Adrenal gland (tissue), 12 donors: Measurements from ENCODE around the gene ALDH16A1. TPM values are rescaled to one million over a fixed set of nuclear protein-coding genes. Genes with fewer than 3 reads are reported as not detected.
A peak's percentile ranks its signal among the peaks of the same experiment; 100 is the strongest.

ENCODE experiments used
- DNase-seq, 7 donors: peaks; one replicate each; pipeline ENCODE4 v3.0.0-alpha.2; 2019 to 2020
- H3K27ac ChIP-seq, 5 donors: fragments of 200-600 bp; sonication (generic) in 4 of 5; 1 replicate in 3 of 5; 2 replicates in 2 of 5; pipeline versions ENCODE4 v1.5.1 to v1.8.0; 2016 to 2020; ENCODE audit warnings: mild to moderate bottlenecking in 1 of 5
- H3K27me3 ChIP-seq: fragments of 200-600 bp; 2 replicates; pipeline ENCODE4 v1.8.0; 2021
- H3K36me3 ChIP-seq, 2 donors: fragments of 200-600 bp; replicated peaks in 1 of 2; 1 replicate in 1 of 2; 2 replicates in 1 of 2; pipeline versions ENCODE4 v1.5.1 to v1.8.0; 2018 to 2022
- H3K4me1 ChIP-seq, 2 donors: fragments of 200-600 bp; replicated peaks in 1 of 2; 1 replicate in 1 of 2; 2 replicates in 1 of 2; pipeline versions ENCODE4 v1.5.1 to v1.8.0; 2018 to 2021
- H3K4me3 ChIP-seq, 4 donors: fragments of 200-600 bp; sonication (generic) in 3 of 4; one replicate each; pipeline ENCODE4 v1.5.1; 2016 to 2018
- H3K9me3 ChIP-seq, 3 donors: fragments of 200-600 bp; sonication (generic) in 1 of 3; replicated peaks in 1 of 3; 1 replicate in 2 of 3; 2 replicates in 1 of 3; pipeline versions ENCODE4 v1.5.1 to v1.8.0; 2016 to 2021
- POLR2A ChIP-seq, 2 donors: fragments of 450-650 bp; IDR thresholded peaks; one replicate each; pipeline ENCODE4 v1.6.1; 2017; ENCODE audit warnings: antibody characterized with exemption in 2 of 2, mild to moderate bottlenecking in 2 of 2, moderate library complexity in 1 of 2
- WGBS, 4 donors: extraction: QIAGEN DNeasy Blood & Tissue Kit in 2 of 4; methylation state at CpG; one replicate each; pipeline versions ENCODE4 v1.1.5 to v1.1.7; 2013 to 2017; 5-methylcytosine and 5-hydroxymethylcytosine counted together
- intact Hi-C, 2 donors: fragments of 100-400 bp; cut with DNase I; formaldehyde crosslinking; loops; one replicate each; pipeline versions ENCODE4 v1.14.1 to v1.15.0; 2022 to 2023
- polyA plus RNA-seq, 3 donors: library from polyadenylated mRNA; stranded (reverse); fragments of 200-250 nt in 2 of 3; fragments of 350-450 nt in 1 of 3; fragmentation: Illumina TruSeq in 1 of 3; extraction: RNeasy Lipid Tissue Mini Kit (QIAGEN cat#74804) in 1 of 3; gene quantifications; one replicate each; pipeline ENCODE4 v1.2.3, GENCODE V29; 2013 to 2014
- total RNA-seq, 9 donors: library from RNA; depleted of rRNA in 4 of 9; stranded (reverse); fragments of >200 nt in 4 of 9; fragments of 120-200 nt in 1 of 9; fragmentation: NEBNext Ultra II Directional in 1 of 9; extraction: Animal tissue kit (Norgen Biotek cat#: 25700) in 1 of 9; gene quantifications; one replicate each; pipeline versions ENCODE4 v1.1.0 to v1.2.4, GENCODE V29; 2013 to 2023
- TF ChIP-seq, protein P1 (sequence below), 6 experiments: fragments of 450-650 bp in 4 of 6; fragments of 200-600 bp in 2 of 6; sonication (generic) in 1 of 6; IDR thresholded peaks; 1 replicate in 5 of 6; 2 replicates in 1 of 6; pipeline versions ENCODE4 v1.5.1 to v1.8.0; 2016 to 2021; ENCODE audit warnings: antibody characterized with exemption in 6 of 6, mild to moderate bottlenecking in 2 of 6, moderate library complexity in 1 of 6
- donor health status: healthy with polysubstance abuse.
- donor health status: Bipolar disorder and iron deficiency.
- donor health status: DM: yes; HTN: yes; CAD: no.
- donor health status: DM: no; HTN: no; CAD: no.
- donor health status: DM: no; HTN: no; CAD: no.
- donor health status: DM: yes; HTN: yes; CAD: no.

Gene ALDH16A1
- total and polyA plus RNA-seq, 12 donors, result 3.6 to 95.5 (median 29.7) TPM

DNA sequence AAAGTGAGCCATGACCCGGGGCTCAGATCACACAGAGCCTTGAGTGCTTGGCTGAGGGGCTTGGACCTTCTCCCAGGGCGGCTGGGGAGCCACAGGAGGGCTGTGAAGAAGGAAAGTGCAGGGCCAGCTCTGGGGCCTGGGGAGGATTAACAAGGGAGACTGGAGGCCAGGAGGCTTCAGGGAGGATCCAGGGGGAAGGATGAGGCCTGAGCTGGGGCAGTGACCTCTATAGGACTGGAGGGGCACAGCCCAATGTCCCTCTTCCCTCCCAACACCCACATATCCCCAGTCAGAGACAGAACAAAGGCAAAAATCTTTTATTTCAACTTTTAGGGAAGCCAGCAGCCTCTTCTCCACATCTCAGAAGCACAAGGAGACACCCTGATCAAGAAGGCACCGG lies 7.0 kb upstream of the ALDH16A1 start:
- 54 to 83% (median 63%) methylated on average over 3 of the region's 3 CpGs for WGBS, 4 donors
- Histone ChIP-seq H3K27ac (no peak overlapping the region), H3K27me3 (no peaks in the 10 kb centered on the region), H3K4me1 (peaks cover 0 to 9% of the 10 kb centered on the region in 2 donors), H3K4me3 (no peak overlapping the region), H3K9me3 (no peaks in the 10 kb centered on the region), H3K36me3 (peaks cover 0 to 15% of the 10 kb centered on the region in 2 donors)
- no peak for TF ChIP-seq POLR2A (IDR thresholded peaks at IDR 0.05)
- TF ChIP-seq, protein P1, sequence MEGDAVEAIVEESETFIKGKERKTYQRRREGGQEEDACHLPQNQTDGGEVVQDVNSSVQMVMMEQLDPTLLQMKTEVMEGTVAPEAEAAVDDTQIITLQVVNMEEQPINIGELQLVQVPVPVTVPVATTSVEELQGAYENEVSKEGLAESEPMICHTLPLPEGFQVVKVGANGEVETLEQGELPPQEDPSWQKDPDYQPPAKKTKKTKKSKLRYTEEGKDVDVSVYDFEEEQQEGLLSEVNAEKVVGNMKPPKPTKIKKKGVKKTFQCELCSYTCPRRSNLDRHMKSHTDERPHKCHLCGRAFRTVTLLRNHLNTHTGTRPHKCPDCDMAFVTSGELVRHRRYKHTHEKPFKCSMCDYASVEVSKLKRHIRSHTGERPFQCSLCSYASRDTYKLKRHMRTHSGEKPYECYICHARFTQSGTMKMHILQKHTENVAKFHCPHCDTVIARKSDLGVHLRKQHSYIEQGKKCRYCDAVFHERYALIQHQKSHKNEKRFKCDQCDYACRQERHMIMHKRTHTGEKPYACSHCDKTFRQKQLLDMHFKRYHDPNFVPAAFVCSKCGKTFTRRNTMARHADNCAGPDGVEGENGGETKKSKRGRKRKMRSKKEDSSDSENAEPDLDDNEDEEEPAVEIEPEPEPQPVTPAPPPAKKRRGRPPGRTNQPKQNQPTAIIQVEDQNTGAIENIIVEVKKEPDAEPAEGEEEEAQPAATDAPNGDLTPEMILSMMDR (IDR thresholded peaks at IDR 0.05), result no peak
- intact Hi-C loops, result loop anchor here in 1 of 2 donors (5.0 kb wide), 1 partner anchor 54 kb away; no protein-coding TSS in a partner anchor
- DNase-seq, result no peak

DNA sequence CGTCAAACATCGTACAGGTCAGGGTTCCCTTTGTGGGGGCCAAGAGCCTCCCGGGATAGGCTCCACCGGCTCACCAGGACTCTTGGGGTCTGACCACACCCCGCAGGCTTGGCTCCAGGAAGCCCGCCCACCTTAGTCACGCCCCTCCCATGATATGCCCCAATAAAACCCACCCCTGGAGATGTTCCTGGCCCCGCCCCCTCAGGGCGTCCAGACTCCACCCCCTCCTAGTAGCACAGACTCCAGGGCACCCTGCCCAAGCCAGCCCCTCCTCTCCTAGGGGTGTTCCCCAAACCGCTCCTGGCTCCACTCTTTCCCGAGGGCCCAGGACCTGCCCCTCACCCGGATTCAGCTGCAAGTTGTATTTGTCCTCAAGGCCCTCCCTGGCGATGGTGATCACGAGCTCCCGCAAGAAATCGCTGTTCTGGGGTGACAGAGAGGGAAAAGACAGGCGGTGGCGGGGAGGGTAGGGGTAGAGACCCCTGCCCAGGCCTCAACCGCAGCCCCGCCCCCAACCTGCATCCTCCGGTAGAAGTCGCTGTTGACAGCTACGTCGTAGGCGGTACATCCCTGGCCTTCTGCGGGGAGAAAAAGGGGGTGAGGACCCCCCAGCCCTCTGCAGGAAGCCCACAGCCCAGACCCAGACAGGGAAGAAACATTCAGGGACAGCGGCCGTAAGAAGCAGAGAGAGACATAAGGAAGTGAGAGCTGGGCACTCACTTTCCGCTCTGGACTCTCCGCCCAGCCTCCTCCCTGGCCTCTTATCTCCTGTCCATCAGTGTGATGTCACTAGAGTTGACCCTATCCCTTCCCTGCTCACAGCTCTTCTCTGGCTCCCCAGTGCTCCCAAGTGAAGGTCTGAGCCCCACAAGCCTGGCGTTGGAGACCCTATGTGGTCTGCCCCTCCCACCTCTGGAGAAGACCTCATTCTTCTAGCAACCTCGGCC lies 5.3 kb upstream of the ALDH16A1 start:
- Histone ChIP-seq H3K4me1 (peaks cover 0 to 9% of the 10 kb centered on the region in 2 donors), H3K36me3 (peaks cover 0 to 15% of the 10 kb centered on the region in 2 donors), H3K9me3 (no peaks in the 10 kb centered on the region), H3K27me3 (no peaks in the 10 kb centered on the region), H3K4me3 (no peak overlapping the region), H3K27ac (no peak overlapping the region)
- 71 to 84% (median 79%) methylated on average over 25 to 32 of the region's 32 CpGs for WGBS, 4 donors
- intact Hi-C loops, result loop anchor here in 1 of 2 donors (5.0 kb wide), 1 partner anchor 55 kb away; no protein-coding TSS in a partner anchor
- no peak for TF ChIP-seq POLR2A (IDR thresholded peaks at IDR 0.05)
- TF ChIP-seq, protein P1 (IDR thresholded peaks at IDR 0.05), result no peak
- peak in 1 of 7 donors; percentile 25 for DNase-seq

DNA sequence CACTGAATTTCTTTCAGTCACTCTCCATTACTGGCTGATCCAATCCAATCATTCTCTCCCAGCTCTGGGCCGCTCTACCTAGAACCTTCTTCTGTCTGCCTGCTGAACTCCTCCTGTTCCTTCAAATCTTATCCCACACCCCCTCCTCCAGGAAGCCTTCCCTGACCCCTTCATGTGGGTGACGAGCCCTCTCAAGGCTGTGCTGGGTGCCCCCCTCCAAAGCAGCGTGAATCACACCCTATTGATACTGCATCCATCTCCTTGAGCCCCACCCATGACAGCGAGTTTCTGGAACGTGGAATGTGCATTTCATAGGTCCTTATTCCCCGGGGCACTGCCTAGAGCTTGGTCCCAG lies 4.6 kb upstream of the ALDH16A1 start:
- H3K27ac ChIP-seq, result no peak overlapping the region
- TF ChIP-seq, protein P1 (IDR thresholded peaks at IDR 0.05), result no peak
- TF ChIP-seq POLR2A (IDR thresholded peaks at IDR 0.05), result no peak
- peaks cover 0 to 9% of the 10 kb centered on the region in 2 donors for H3K4me1 ChIP-seq
- no peak for DNase-seq
- intact Hi-C loops, result loop anchor here in 1 of 2 donors (5.0 kb wide), 1 partner anchor 56 kb away; no protein-coding TSS in a partner anchor
- H3K9me3 ChIP-seq, result no peaks in the 10 kb centered on the region
- H3K36me3 ChIP-seq, result peaks cover 0 to 15% of the 10 kb centered on the region in 2 donors
- no peaks in the 10 kb centered on the region for H3K27me3 ChIP-seq
- no peak overlapping the region for H3K4me3 ChIP-seq
- WGBS, 4 donors, result 84 to 95% (median 91%) methylated on average over 6 of the region's 6 CpGs

DNA sequence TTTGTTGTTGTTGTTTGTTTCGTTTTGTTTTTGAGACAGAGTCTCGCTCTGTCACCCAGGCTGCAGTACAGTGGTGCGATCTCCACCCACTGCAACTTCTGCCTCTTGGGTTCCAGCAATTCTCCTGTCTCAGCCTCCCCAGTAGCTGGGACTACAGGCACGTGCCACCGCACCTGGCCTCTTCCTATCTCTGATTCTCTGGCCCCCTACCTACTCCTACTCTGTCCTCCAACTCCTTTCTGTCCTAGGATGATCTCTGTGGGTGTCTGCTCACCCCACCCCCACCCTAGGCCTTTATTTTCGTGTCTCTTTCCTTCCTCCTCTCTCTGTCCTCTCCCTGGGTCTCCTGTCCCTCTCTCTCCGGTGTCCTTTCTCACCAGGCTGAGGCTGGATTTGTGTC lies 2.6 kb upstream of the ALDH16A1 start:
- Histone ChIP-seq H3K4me1 (peaks cover 3 to 19% of the 10 kb centered on the region in 2 donors), H3K27me3 (no peaks in the 10 kb centered on the region), H3K9me3 (no peaks in the 10 kb centered on the region), H3K36me3 (peaks cover 0 to 15% of the 10 kb centered on the region in 2 donors), H3K4me3 (peak overlapping the region in 1 of 4 donors; percentile 93), H3K27ac (no peak overlapping the region)
- 82 to 88% (median 84%) methylated on average over 7 of the region's 7 CpGs for WGBS, 4 donors
- no peak for TF ChIP-seq POLR2A (IDR thresholded peaks at IDR 0.05)
- TF ChIP-seq, protein P1 (IDR thresholded peaks at IDR 0.05), result no peak
- intact Hi-C loops, result no loop called here
- no peak for DNase-seq
